ENCODE results near the gene CHST12. TPM values are rescaled to one million over a fixed set of nuclear protein-coding genes. Genes with fewer than 3 reads are reported as not detected.

Gene CHST12
- total RNA-seq, 1 experiment from 2014 or later = 19.3 TPM

DNA sequence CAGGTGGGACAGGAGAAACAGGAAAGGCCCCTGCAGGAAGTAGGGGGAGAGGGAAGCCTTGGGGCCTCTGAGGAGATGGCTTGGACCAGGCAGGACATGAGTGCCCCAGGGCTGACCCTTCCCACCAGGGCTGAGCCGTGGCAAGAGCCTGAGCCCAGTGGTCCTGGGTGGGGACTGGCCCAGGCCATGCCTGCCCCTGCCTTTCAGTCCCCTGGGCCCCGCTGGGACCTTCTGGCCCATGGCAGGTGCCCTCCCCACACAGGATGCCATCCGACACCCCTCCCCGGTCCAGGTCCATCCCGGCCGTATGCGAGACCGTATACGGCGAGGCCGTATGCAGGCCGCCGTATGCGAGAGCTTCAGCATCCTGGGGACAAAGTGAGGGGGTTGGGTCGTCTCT is 70.8 kb downstream of the CHST12 start:
- Histone ChIP-seq H3K4me1 (ENCODE audit: insufficient read depth, low read length) (peaks cover 2% of the 10 kb centered on the region; the same call in 1 of the 2 replicates), H3K18ac (ENCODE audit: insufficient read length, low read depth, low read length) (no peak overlapping the region), H3K79me1 (ENCODE audit: insufficient read depth, low read depth, low read length, poor library complexity, severe bottlenecking) (no peaks in the 10 kb centered on the region), H3K27ac (ENCODE audit: insufficient read length, low read depth, low read length) (no peak overlapping the region), H2BK20ac (ENCODE audit: low read depth, low read length, poor library complexity, severe bottlenecking) (no peak overlapping the region), H3K27me3 (ENCODE audit: insufficient read depth, low read length) (no peaks in the 10 kb centered on the region), H3K14ac (ENCODE audit: insufficient read depth, low read length) (no peak overlapping the region), H2BK12ac (ENCODE audit: insufficient read length, low read depth, low read length) (no peak overlapping the region), H2BK120ac (ENCODE audit: low read depth, low read length, poor library complexity, severe bottlenecking) (no peak overlapping the region), H3K56ac (ENCODE audit: insufficient read length, low read depth, low read length) (no peak overlapping the region), H3K79me2 (ENCODE audit: insufficient read depth, low read length) (no peaks in the 10 kb centered on the region), H2BK15ac (ENCODE audit: low read depth, low read length) (no peak overlapping the region), H3K23me2 (ENCODE audit: insufficient read length, low read depth, low read length, poor library complexity, severe bottlenecking) (no peaks in the 10 kb centered on the region), H2AK5ac (ENCODE audit: insufficient read length, low read length) (no peak overlapping the region), H3K4ac (ENCODE audit: low read depth, low read length) (no peak overlapping the region), H2BK5ac (ENCODE audit: insufficient read length, low read length) (no peak overlapping the region), H3K9me3 (ENCODE audit: control insufficient read depth, low read depth, low read length) (no peaks in the 10 kb centered on the region), H4K91ac (ENCODE audit: insufficient read length, low read depth, low read length) (no peak overlapping the region), H3K4me2 (ENCODE audit: insufficient read depth, insufficient read length, low read length) (no peak overlapping the region), H4K5ac (ENCODE audit: insufficient read length, low read depth, low read length) (no peak overlapping the region), H3K9ac (ENCODE audit: extremely low read depth, insufficient read length, low read length) (no peak overlapping the region), H2AFZ (ENCODE audit: low read length) (no peak overlapping the region), H3T11ph (ENCODE audit: low read length) (no peak overlapping the region), H3K23ac (ENCODE audit: insufficient read length, low read depth, low read length) (no peak overlapping the region), H4K8ac (replicated peaks; ENCODE audit: insufficient read length, low read depth, low read length) (no peak overlapping the region), H4K20me1 (ENCODE audit: control insufficient read depth, insufficient read depth, insufficient read length) (no peaks in the 10 kb centered on the region)
- Mint-ChIP-seq H3K9me3 (no peaks in the 10 kb centered on the region; a peak in 2 of 5 replicates), H3K36me3 (ENCODE audit: insufficient read depth in 1 of 3, low read depth in 3 of 3) (no peaks in the 10 kb centered on the region; a peak in 1 of 7 replicates), H3K27ac (no peak overlapping the region), H3K4me3 (no peak overlapping the region), H3K27me3 (ENCODE audit: low read depth) (no peaks in the 10 kb centered on the region; the same call in 1 of the 2 replicates), H3K4me1 (peaks cover 17 to 35% of the 10 kb centered on the region in 2 experiments)
- no peak for TF ChIP-seq CTCF (conservative IDR thresholded peaks at IDR 0.05)
- WGBS (ENCODE audit: extremely low coverage, insufficient read length, low lambda C conversion rate) = no CpG with 5 or more reads among the region's 15 CpGs
- no peak for DNase-seq

All from H9 (cell line).